HepG2 (cell line): Measurements from ENCODE around the gene TVP23A. TPM values are rescaled to one million over a fixed set of nuclear protein-coding genes. Genes with fewer than 3 reads are reported as not detected.

Experiments
- ARID3A ChIP-seq: IDR thresholded peaks from 2 replicates; pipeline ENCODE4 v1.6.1; 2012; ENCODE audit warnings: low read depth, low read length, improper control_type of control experiment
- ATF1 ChIP-seq: IDR thresholded peaks from 2 replicates; pipeline ENCODE4 v1.6.1; 2016; ENCODE audit warnings: mild to moderate bottlenecking, control low read depth
- KDM3A ChIP-seq: IDR thresholded peaks from 2 replicates; pipeline ENCODE4 v1.6.1; 2018; ENCODE audit warnings: low read depth, missing compliant biosample characterization
- KLF12 ChIP-seq: sonication (generic); formaldehyde crosslinking; IDR thresholded peaks from 2 replicates; pipeline ENCODE4 v1.4.0; 2020; ENCODE audit warnings: missing genetic modification reagents, borderline replicate concordance
- MTA3 ChIP-seq: sonication (generic); formaldehyde crosslinking; IDR thresholded peaks from 2 replicates; pipeline ENCODE4 v1.4.0; 2020; ENCODE audit warnings: missing genetic modification reagents
- NFAT5 ChIP-seq: sonication (generic); formaldehyde crosslinking; IDR thresholded peaks from 2 replicates; pipeline ENCODE4 v1.4.0; 2020; ENCODE audit warnings: missing genetic modification reagents
- RARG ChIP-seq: sonication (generic); formaldehyde crosslinking; IDR thresholded peaks from 2 replicates; pipeline ENCODE4 v1.4.0; 2020; ENCODE audit warnings: low read depth, mild to moderate bottlenecking, missing genetic modification reagents
- TBL1XR1 ChIP-seq: fragments of 150-350 bp; IDR thresholded peaks from 2 replicates; pipeline ENCODE4 v1.6.1; 2014; ENCODE audit warnings: borderline replicate concordance, low read length; ENCODE audit not compliant: partially characterized antibody
- THRA ChIP-seq: sonication (generic); formaldehyde crosslinking; IDR thresholded peaks from 2 replicates; pipeline ENCODE4 v1.4.0; 2020; ENCODE audit warnings: missing genetic modification reagents, borderline replicate concordance
- USF2 ChIP-seq, 2 experiments: sonication (generic) in 1 of 2; formaldehyde crosslinking in 1 of 2; IDR thresholded peaks; 2 replicates each; pipeline versions ENCODE4 v1.5.1 to v1.6.1; 2011 to 2020; ENCODE audit warnings: borderline replicate concordance in 1 of 2, low read depth in 1 of 2, low read length in 1 of 2, mild to moderate bottlenecking in 1 of 2, missing genetic modification reagents in 1 of 2, moderate library complexity in 1 of 2
- ZBTB1 ChIP-seq: sonication (generic); formaldehyde crosslinking; IDR thresholded peaks from 2 replicates; pipeline ENCODE4 v1.4.0; 2020; ENCODE audit warnings: missing genetic modification reagents, borderline replicate concordance
- ZBTB25 ChIP-seq: IDR thresholded peaks from 2 replicates; pipeline ENCODE4 v1.6.1; 2018; ENCODE audit warnings: missing genetic modification reagents
- ZFP1 ChIP-seq: IDR thresholded peaks from 2 replicates; pipeline ENCODE4 v1.6.1; 2016
- ZKSCAN5 ChIP-seq: sonication (generic); formaldehyde crosslinking; IDR thresholded peaks from 2 replicates; pipeline ENCODE4 v1.5.1; 2020; ENCODE audit warnings: mild to moderate bottlenecking, missing genetic modification reagents
- ZNF101 ChIP-seq: sonication (generic); formaldehyde crosslinking; IDR thresholded peaks from 2 replicates; pipeline ENCODE4 v1.4.0; 2020; ENCODE audit warnings: mild to moderate bottlenecking, low read depth, missing genetic modification reagents, borderline replicate concordance
- ZNF274 ChIP-seq: sonication (generic); formaldehyde crosslinking; IDR thresholded peaks from 2 replicates; pipeline ENCODE4 v1.5.1; 2020; ENCODE audit warnings: mild to moderate bottlenecking, missing genetic modification reagents
- polyA plus RNA-seq, 8 experiments: library from polyadenylated mRNA; depleted of rRNA in 3 of 8; stranded (reverse) in 7 of 8; unstranded in 1 of 8; fragments of >200 nt; fragmentation: Illumina TruSeq in 4 of 8; extraction: Trizol in 4 of 8; gene quantifications; 2 replicates each; pipeline versions ENCODE4 v1.2.1 to v1.2.3, GENCODE V29; 2011 to 2016; ENCODE audit warnings: low read depth in 4 of 8, missing spikeins in 1 of 8, mixed read lengths in 1 of 8; ENCODE audit not compliant: insufficient read depth in 1 of 8
- total RNA-seq, 5 experiments: library from RNA; depleted of rRNA; stranded (reverse); fragments of >200 nt; fragmentation: Illumina TruSeq; extraction: Trizol; gene quantifications; 2 replicates each; pipeline ENCODE4 v1.2.3, GENCODE V29; 2016; ENCODE audit warnings: low read depth in 1 of 5

The TVP23A gene
- total and polyA plus RNA-seq, 2 of the 13 experiments (the other 11 are each of a cell fraction or from before 2014, with no cell fraction given): not detected

- TF ChIP-seq KDM3A (CRISPR knock-in tag): peak; percentile 97
- peak; percentile 99 for TF ChIP-seq ZNF274 (CRISPR knock-in tag)
- TF ChIP-seq MTA3 (CRISPR knock-in tag): 0 out of 2 replicates have a peak, but pooled peaks have one; percentile 87
- no peak; the same call in 1 of the 2 replicates for TF ChIP-seq KLF12
- TF ChIP-seq USF2 (IDR thresholded peaks at IDR 0.05; ENCODE audit: low read depth, low read length): no peak
- peak; percentile 61; the same call in 1 of the 2 replicates for TF ChIP-seq USF2 (CRISPR knock-in tag; IDR thresholded peaks at IDR 0.05; ENCODE audit: borderline replicate concordance)
- TF ChIP-seq RARG: peak; percentile 81; the same call in 1 of the 2 replicates
- peak; percentile 56; the same call in 1 of the 2 replicates for TF ChIP-seq ARID3A
- peak; percentile 55; the same call in 1 of the 2 replicates for TF ChIP-seq ZBTB25 (CRISPR knock-in tag)
- TF ChIP-seq ZBTB1 (CRISPR knock-in tag): peak; percentile 90; the same call in 1 of the 2 replicates
- TF ChIP-seq ZFP1 (CRISPR knock-in tag): no peak; the same call in 1 of the 2 replicates
- peak; percentile 97 for TF ChIP-seq NFAT5 (CRISPR knock-in tag)
- no peak; the same call in 1 of the 2 replicates for TF ChIP-seq ATF1 (CRISPR knock-in tag)
- TF ChIP-seq THRA (CRISPR knock-in tag): no peak
- TF ChIP-seq ZKSCAN5 (CRISPR knock-in tag): peak; percentile 66; the same call in 1 of the 2 replicates
- 0 out of 2 replicates have a peak, but pooled peaks have one; percentile 92 for TF ChIP-seq ZNF101
- TF ChIP-seq TBL1XR1: peak; percentile 57
Measured at GRCh38 chr16:10743610-10744369, 74.8 kb downstream of the TVP23A start, which contains the start of gene NUBP1 (continued).
